Dendritic cell treated with granulocyte-macrophage colony-stimulating factor and Interleukin-4, amounts not matched to agents 40 ng/mL and 50 ng/mL, for 4 days (primary cell): Measurements from ENCODE around the gene GDPD4.

ENCODE experiments used
- H3K27ac Mint-ChIP-seq: one replicate; pipeline ENCODE4 v1.8.0; 2022; ENCODE audit warnings: mild to moderate bottlenecking, mixed read lengths
- H3K27me3 Mint-ChIP-seq: one replicate; pipeline ENCODE4 v1.8.0; 2022; ENCODE audit warnings: mild to moderate bottlenecking, mixed read lengths
- H3K36me3 Mint-ChIP-seq: one replicate; pipeline ENCODE4 v1.8.0; 2022; ENCODE audit warnings: low read depth, mixed read lengths
- H3K4me1 Mint-ChIP-seq: one replicate; pipeline ENCODE4 v1.8.0; 2022; ENCODE audit warnings: low read depth, mixed read lengths
- H3K4me3 Mint-ChIP-seq: one replicate; pipeline ENCODE4 v1.8.0; 2022; ENCODE audit warnings: mild to moderate bottlenecking, moderate library complexity, mixed read lengths
- H3K9me3 Mint-ChIP-seq: one replicate; pipeline ENCODE4 v1.8.0; 2022; ENCODE audit warnings: mixed read lengths
- intact Hi-C: fragments of 100-400 bp; cut with micrococcal nuclease; formaldehyde crosslinking; loops from one replicate; pipeline ENCODE4 v1.15.0; 2022

GDPD4 gene

GRCh38 chr11:77244277-77245027 is 57.0 kb downstream of the GDPD4 start:
- Mint-ChIP-seq H3K27ac (no peak overlapping the region), H3K36me3 (no peaks in the 10 kb centered on the region), H3K4me1 (peaks cover 5% of the 10 kb centered on the region), H3K27me3 (no peaks in the 10 kb centered on the region), H3K9me3 (no peaks in the 10 kb centered on the region), H3K4me3 (no peak overlapping the region)
- intact Hi-C loops: no loop called here

- no peak overlapping the region for H3K27ac Mint-ChIP-seq
- H3K27me3 Mint-ChIP-seq: no peaks in the 10 kb centered on the region
- no peaks in the 10 kb centered on the region for H3K9me3 Mint-ChIP-seq
- H3K4me1 Mint-ChIP-seq: no peaks in the 10 kb centered on the region
- intact Hi-C loops: no loop called here
- H3K4me3 Mint-ChIP-seq: no peak overlapping the region
- H3K36me3 Mint-ChIP-seq: no peaks in the 10 kb centered on the region
Measured at GRCh38 chr11:77236901-77237300, 64.6 kb downstream of the GDPD4 start.

GRCh38 chr11:77233011-77233410 is 68.5 kb downstream of the GDPD4 start:
- intact Hi-C loops: no loop called here
- Mint-ChIP-seq H3K4me3 (no peak overlapping the region), H3K4me1 (no peaks in the 10 kb centered on the region), H3K27me3 (no peaks in the 10 kb centered on the region), H3K9me3 (no peaks in the 10 kb centered on the region), H3K27ac (no peak overlapping the region), H3K36me3 (no peaks in the 10 kb centered on the region)

GRCh38 chr11:77232242-77232641 is 69.2 kb downstream of the GDPD4 start:
- Mint-ChIP-seq H3K4me3 (no peak overlapping the region), H3K9me3 (no peaks in the 10 kb centered on the region), H3K27ac (no peak overlapping the region), H3K27me3 (no peaks in the 10 kb centered on the region), H3K36me3 (no peaks in the 10 kb centered on the region), H3K4me1 (no peaks in the 10 kb centered on the region)
- intact Hi-C loops: no loop called here

- no peak overlapping the region for H3K27ac Mint-ChIP-seq
- intact Hi-C loops: no loop called here
- H3K36me3 Mint-ChIP-seq: no peaks in the 10 kb centered on the region
- no peaks in the 10 kb centered on the region for H3K9me3 Mint-ChIP-seq
- no peaks in the 10 kb centered on the region for H3K27me3 Mint-ChIP-seq
- H3K4me3 Mint-ChIP-seq: no peak overlapping the region
- no peaks in the 10 kb centered on the region for H3K4me1 Mint-ChIP-seq
Measured at GRCh38 chr11:77231800-77232199, 69.7 kb downstream of the GDPD4 start.

- Mint-ChIP-seq H3K27me3 (no peaks in the 10 kb centered on the region), H3K9me3 (peaks cover 5% of the 10 kb centered on the region), H3K4me3 (no peak overlapping the region), H3K27ac (no peak overlapping the region), H3K36me3 (no peaks in the 10 kb centered on the region), H3K4me1 (no peaks in the 10 kb centered on the region)
- intact Hi-C loops: no loop called here
Measured at GRCh38 chr11:77230878-77231605, 70.4 kb downstream of the GDPD4 start.

DNA sequence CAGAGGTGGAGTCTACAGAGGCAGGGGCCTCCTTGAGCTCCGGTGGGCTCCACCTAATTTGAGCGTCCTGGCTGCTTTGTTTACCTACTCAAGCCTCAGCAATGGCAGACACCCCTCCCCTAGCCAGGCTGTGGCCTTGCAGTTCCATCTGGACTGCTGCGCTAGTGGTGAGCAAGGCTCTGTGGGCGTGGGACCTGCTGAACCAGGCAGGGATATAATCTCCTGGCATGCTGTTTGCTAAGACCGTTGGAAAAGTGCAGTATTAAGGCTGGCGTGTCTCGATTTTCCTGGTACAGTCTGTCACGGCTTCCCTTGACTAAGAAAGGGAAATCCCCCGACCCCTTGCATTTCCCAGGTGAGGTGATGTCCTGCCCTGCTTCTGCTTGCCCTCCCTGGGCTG is 77.7 kb downstream of the GDPD4 start:
- Mint-ChIP-seq H3K27me3 (peaks cover 4% of the 10 kb centered on the region), H3K4me3 (no peak overlapping the region), H3K9me3 (peaks cover 8% of the 10 kb centered on the region), H3K4me1 (no peaks in the 10 kb centered on the region), H3K36me3 (no peaks in the 10 kb centered on the region), H3K27ac (no peak overlapping the region)
- intact Hi-C loops: no loop called here

GRCh38 chr11:77217156-77217555 is 84.3 kb downstream of the GDPD4 start:
- peaks cover 6% of the 10 kb centered on the region for H3K4me1 Mint-ChIP-seq
- intact Hi-C loops: no loop called here
- H3K27ac Mint-ChIP-seq: no peak overlapping the region
- H3K4me3 Mint-ChIP-seq: no peak overlapping the region
- H3K9me3 Mint-ChIP-seq: no peaks in the 10 kb centered on the region
- peaks cover 12% of the 10 kb centered on the region for H3K36me3 Mint-ChIP-seq
- peaks cover 4% of the 10 kb centered on the region for H3K27me3 Mint-ChIP-seq

GRCh38 chr11:77215106-77215505 is 86.4 kb downstream of the GDPD4 start:
- intact Hi-C loops: no loop called here
- Mint-ChIP-seq H3K27me3 (no peaks in the 10 kb centered on the region), H3K9me3 (no peaks in the 10 kb centered on the region), H3K4me3 (no peak overlapping the region), H3K36me3 (peaks cover 14% of the 10 kb centered on the region), H3K27ac (no peak overlapping the region), H3K4me1 (peaks cover 6% of the 10 kb centered on the region)

- H3K4me3 Mint-ChIP-seq: no peak overlapping the region
- peaks cover 6% of the 10 kb centered on the region for H3K4me1 Mint-ChIP-seq
- H3K27ac Mint-ChIP-seq: no peak overlapping the region
- H3K9me3 Mint-ChIP-seq: no peaks in the 10 kb centered on the region
- H3K36me3 Mint-ChIP-seq: peaks cover 14% of the 10 kb centered on the region
- no peaks in the 10 kb centered on the region for H3K27me3 Mint-ChIP-seq
- intact Hi-C loops: no loop called here
Measured at GRCh38 chr11:77214557-77214956, 86.9 kb downstream of the GDPD4 start.

DNA sequence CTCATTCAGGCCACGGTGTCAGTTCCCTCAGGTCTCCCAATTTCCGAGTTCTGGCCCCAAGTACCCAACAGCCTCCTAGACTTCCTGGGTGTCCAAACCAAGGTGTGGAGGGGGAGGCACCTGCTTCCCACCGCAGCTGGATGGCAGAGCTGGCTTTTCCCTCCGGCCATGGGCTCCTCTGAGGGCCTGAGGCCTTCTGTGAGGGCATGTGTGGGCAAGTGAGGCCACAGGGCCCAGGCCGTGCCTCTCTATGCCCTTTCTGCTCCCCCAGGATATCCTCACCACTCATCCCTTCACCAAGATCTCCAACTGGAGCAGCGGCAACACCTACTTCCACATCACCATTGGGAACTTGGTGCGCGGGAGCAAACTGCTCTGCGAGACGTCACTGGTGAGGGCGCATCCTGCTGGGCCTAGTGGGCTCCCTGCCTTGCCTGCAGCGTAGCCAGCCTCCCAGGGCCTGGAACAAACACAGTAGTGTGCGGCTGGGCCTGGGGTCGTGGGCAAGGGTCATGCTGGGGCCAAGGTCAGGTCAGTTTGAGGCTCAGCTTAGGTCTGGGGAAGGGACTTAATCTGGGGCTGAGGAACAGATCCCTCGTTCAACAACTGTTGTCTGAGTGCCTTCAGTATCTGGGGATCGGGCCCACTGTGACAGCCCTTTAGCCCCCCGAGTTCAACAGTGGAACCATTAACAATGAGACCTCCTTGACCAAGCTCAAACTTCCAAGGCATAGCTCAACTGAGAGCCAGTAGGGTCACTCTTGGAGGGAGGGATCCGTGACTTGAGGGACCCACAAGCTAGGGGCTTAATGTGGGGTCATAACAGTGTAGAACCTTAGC is 87.7 kb downstream of the GDPD4 start:
- Mint-ChIP-seq H3K36me3 (peaks cover 14% of the 10 kb centered on the region), H3K27me3 (no peaks in the 10 kb centered on the region), H3K4me3 (no peak overlapping the region), H3K27ac (no peak overlapping the region), H3K9me3 (no peaks in the 10 kb centered on the region), H3K4me1 (peaks cover 6% of the 10 kb centered on the region)
- intact Hi-C loops: no loop called here

DNA sequence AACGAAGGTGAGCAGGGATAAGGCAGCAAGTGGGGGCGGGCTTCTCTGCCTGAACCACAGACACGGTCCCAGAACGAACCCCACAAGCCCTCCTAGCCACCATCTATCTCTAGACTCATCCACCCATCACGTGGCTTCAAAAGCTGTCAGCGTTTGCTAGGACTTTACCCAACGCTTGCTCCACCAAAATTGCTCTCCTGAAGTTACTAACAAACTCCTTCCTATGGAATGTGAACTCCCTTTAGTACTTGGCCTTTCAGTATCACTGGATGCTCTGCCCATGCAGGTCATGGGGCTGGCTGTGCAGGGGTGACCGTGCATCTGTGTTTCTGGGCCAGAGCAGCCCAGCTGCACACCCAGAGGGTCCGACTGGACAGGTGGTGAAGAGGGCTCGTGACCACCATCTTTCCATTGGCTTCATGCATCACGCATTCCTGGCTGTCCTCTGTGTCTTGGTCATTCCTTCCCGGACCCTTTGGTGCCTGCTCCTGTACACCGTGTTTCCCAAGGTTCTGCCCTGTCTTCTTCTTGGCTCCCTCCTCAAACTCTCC is 88.4 kb downstream of the GDPD4 start:
- H3K27me3 Mint-ChIP-seq: no peaks in the 10 kb centered on the region
- H3K4me3 Mint-ChIP-seq: no peak overlapping the region
- peaks cover 14% of the 10 kb centered on the region for H3K36me3 Mint-ChIP-seq
- H3K4me1 Mint-ChIP-seq: peaks cover 6% of the 10 kb centered on the region
- intact Hi-C loops: no loop called here
- H3K27ac Mint-ChIP-seq: no peak overlapping the region
- H3K9me3 Mint-ChIP-seq: no peaks in the 10 kb centered on the region

- peaks cover 14% of the 10 kb centered on the region for H3K36me3 Mint-ChIP-seq
- H3K27ac Mint-ChIP-seq: no peak overlapping the region
- no peaks in the 10 kb centered on the region for H3K27me3 Mint-ChIP-seq
- peaks cover 5% of the 10 kb centered on the region for H3K4me1 Mint-ChIP-seq
- intact Hi-C loops: no loop called here
- H3K9me3 Mint-ChIP-seq: no peaks in the 10 kb centered on the region
- no peak overlapping the region for H3K4me3 Mint-ChIP-seq
Measured at GRCh38 chr11:77212314-77213007, 89.0 kb downstream of the GDPD4 start.
